Left lung (tissue), 10 donors: ENCODE data around the gene IFITM1. TPM values are rescaled to one million over a fixed set of nuclear protein-coding genes. Genes with fewer than 3 reads are reported as not detected.

ENCODE experiments used
- ATAC-seq: fragments of 200-7000 bp; cut with Tn5 transposase; one replicate; pipeline ENCODE4 v1.9.1; 2020; ENCODE audit warnings: moderate library complexity
- DNase-seq, 4 donors: peaks; one replicate each; pipeline ENCODE4 v3.0.0-alpha.2; 2013 to 2020
- H3K27ac ChIP-seq, 2 donors: fragments of 200-600 bp; sonication (generic) in 1 of 2; one replicate each; pipeline versions ENCODE4 v1.5.0 to v1.8.0; 2020 to 2021
- H3K27me3 ChIP-seq, 2 donors: fragments of 200-600 bp; sonication (generic) in 1 of 2; one replicate each; pipeline versions ENCODE4 v1.5.0 to v1.8.0; 2020 to 2021
- H3K36me3 ChIP-seq, 2 donors: fragments of 200-600 bp; sonication (generic) in 1 of 2; one replicate each; pipeline versions ENCODE4 v1.5.0 to v1.8.0; 2020 to 2021
- H3K4me1 ChIP-seq, 2 donors: fragments of 200-600 bp; one replicate each; pipeline ENCODE4 v1.8.0; 2021
- H3K4me3 ChIP-seq, 2 donors: fragments of 200-600 bp; sonication (generic) in 1 of 2; one replicate each; pipeline versions ENCODE4 v1.5.0 to v1.8.0; 2020 to 2021; ENCODE audit warnings: mild to moderate bottlenecking in 1 of 2
- H3K9me3 ChIP-seq, 2 donors: fragments of 200-600 bp; sonication (generic) in 1 of 2; one replicate each; pipeline versions ENCODE4 v1.5.0 to v1.8.0; 2020 to 2021
- CTCF ChIP-seq, 2 donors: fragments of 200-600 bp; sonication (generic) in 1 of 2; IDR thresholded peaks; one replicate each; pipeline versions ENCODE4 v1.5.0 to v1.8.0; 2021; ENCODE audit warnings: antibody characterized with exemption in 2 of 2
- intact Hi-C, 2 donors: fragments of 100-400 bp; cut with DNase I; formaldehyde crosslinking; loops; one replicate each; pipeline versions ENCODE4 v1.11.2 to v1.14.2; 2022
- polyA plus RNA-seq, 6 donors: library from polyadenylated mRNA; unstranded; fragments of 120-200 nt; gene quantifications; one replicate each; pipeline ENCODE4 v1.2.1, GENCODE V29; 2013; ENCODE audit not compliant: insufficient read length in 6 of 6
- total RNA-seq, 2 donors: library from RNA; stranded (reverse); fragmentation: NEBNext Ultra II Directional; extraction: Animal tissue kit (Norgen Biotek cat#: 25700); gene quantifications; one replicate each; pipeline ENCODE4 v1.2.1, GENCODE V29; 2021
- donor health status: DM: no; HTN: yes; CAD: no.
- donor health status: DM: no; HTN: no; CAD: no.

Gene IFITM1
- total and polyA plus RNA-seq, 8 donors = 6.3 to 149 (median 14.5) TPM

GRCh38 chr11:296171-297050, 17.4 kb upstream of the IFITM1 start:
- ATAC-seq (no peak), DNase-seq (peak in 2 of 4 donors; percentile 27 to 73)
- H3K27ac ChIP-seq = no peak overlapping the region
- peaks cover 0 to 16% of the 10 kb centered on the region in 2 donors for H3K4me1 ChIP-seq
- intact Hi-C loops = no loop called here
- no peak for TF ChIP-seq CTCF (IDR thresholded peaks at IDR 0.05)
- no peak overlapping the region for H3K4me3 ChIP-seq
- no peaks in the 10 kb centered on the region for H3K9me3 ChIP-seq
- H3K36me3 ChIP-seq = peaks cover 0 to 44% of the 10 kb centered on the region in 2 donors
- H3K27me3 ChIP-seq = peaks cover 7 to 55% of the 10 kb centered on the region in 2 donors

DNA sequence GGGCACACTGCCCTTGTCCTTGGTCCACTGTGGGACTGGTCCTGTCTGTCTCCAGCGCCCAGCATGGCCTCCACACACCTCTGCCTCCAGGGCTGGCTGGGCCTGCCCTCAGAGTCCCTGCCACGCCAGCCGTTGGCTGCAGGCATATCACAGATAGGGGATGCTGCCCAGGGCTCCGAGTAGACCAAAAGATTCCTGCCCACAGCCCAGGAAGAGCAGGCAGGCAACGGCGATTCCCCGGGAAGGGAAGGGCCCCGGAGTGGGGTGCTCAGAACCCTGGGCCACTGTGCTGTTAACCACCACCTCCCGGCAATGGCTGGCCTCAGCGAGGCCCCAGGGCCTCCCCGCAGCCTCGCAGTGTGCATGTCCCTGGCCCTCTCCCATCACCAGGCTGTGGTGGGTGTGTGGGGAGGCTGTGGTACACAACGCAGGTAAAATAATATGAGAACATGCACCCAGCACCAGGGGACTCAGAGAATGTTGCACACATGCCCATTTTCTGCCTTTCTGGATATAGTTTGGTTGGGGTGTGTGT, 16.7 kb upstream of the IFITM1 start:
- DNase-seq (peak in 2 of 4 donors; percentile 26 to 74), ATAC-seq (no peak)
- H3K4me3 ChIP-seq = no peak overlapping the region
- H3K9me3 ChIP-seq = no peaks in the 10 kb centered on the region
- H3K27ac ChIP-seq = no peak overlapping the region
- peaks cover 0 to 16% of the 10 kb centered on the region in 2 donors for H3K4me1 ChIP-seq
- H3K27me3 ChIP-seq = peaks cover 7 to 55% of the 10 kb centered on the region in 2 donors
- intact Hi-C loops = no loop called here
- no peak for TF ChIP-seq CTCF (IDR thresholded peaks at IDR 0.05)
- H3K36me3 ChIP-seq = peaks cover 0 to 37% of the 10 kb centered on the region in 2 donors

GRCh38 chr11:297586-298405, 16.0 kb upstream of the IFITM1 start:
- Histone ChIP-seq H3K27ac (no peak overlapping the region), H3K4me1 (peaks cover 0 to 16% of the 10 kb centered on the region in 2 donors), H3K9me3 (no peaks in the 10 kb centered on the region), H3K27me3 (peaks cover 7 to 55% of the 10 kb centered on the region in 2 donors), H3K4me3 (no peak overlapping the region), H3K36me3 (peaks cover 0 to 30% of the 10 kb centered on the region in 2 donors)
- DNase-seq (peak in 2 of 4 donors; percentile 38 to 63), ATAC-seq (peak; percentile 23)
- no peak for TF ChIP-seq CTCF (IDR thresholded peaks at IDR 0.05)
- intact Hi-C loops = no loop called here

- Histone ChIP-seq H3K4me3 (no peak overlapping the region), H3K4me1 (peaks cover 0 to 16% of the 10 kb centered on the region in 2 donors), H3K36me3 (peaks cover 0 to 23% of the 10 kb centered on the region in 2 donors), H3K27ac (no peak overlapping the region), H3K9me3 (no peaks in the 10 kb centered on the region), H3K27me3 (peaks cover 7 to 55% of the 10 kb centered on the region in 2 donors)
- ATAC-seq (no peak), DNase-seq (peak in 2 of 4 donors; percentile 32 to 72)
- no peak for TF ChIP-seq CTCF (IDR thresholded peaks at IDR 0.05)
- intact Hi-C loops = no loop called here
Observed at GRCh38 chr11:298406-299065, 15.3 kb upstream of the IFITM1 start.
